RWPE1 (cell line): ENCODE measurements around the gene BTBD19.
"Not testable (repeated sequence)": the region's sequence is repeated elsewhere in the genome, so short reads cannot be mapped to it uniquely, and the experiment has no call there.

ENCODE experiments used
- CTCF ChIA-PET: fragments of 350-600 bp; sonication (Branson Sonifier 250); formaldehyde crosslinking; extraction: SDS; loops from one replicate; lab custom pipeline; 2021; lab: Yijun Ruan, JAX
- POLR2A ChIA-PET: fragments of 400-600 bp; formaldehyde crosslinking; extraction: SDS; loops from one replicate; lab custom pipeline; 2020; ENCODE audit warnings: antibody characterized with exemption; ENCODE audit not compliant: low non-redundant PET; lab: Yijun Ruan, JAX
- DNase-seq: peaks from one replicate; pipeline ENCODE4 v3.0.0; 2012; ENCODE audit warnings: low spot score
- H3K27ac ChIP-seq: fragments of 450-650 bp; 2 replicates; pipeline ENCODE4 v1.5.1; 2017
- CTCF ChIP-seq: fragments of 450-650 bp; conservative IDR thresholded peaks from 2 replicates; pipeline ENCODE4 v1.5.1; 2017; ENCODE audit warnings: low read depth, mild to moderate bottlenecking

Gene BTBD19

GRCh38 chr1:44787506-44787905 lies 20.8 kb upstream of the BTBD19 start:
- ChIA-PET CTCF (no interaction called here), POLR2A (no interaction called here)
- H3K27ac ChIP-seq: peak overlapping the region; percentile 21
- TF ChIP-seq CTCF: no peak
- DNase-seq: no peak

- H3K27ac ChIP-seq: peak within 1 kb of the TSS; percentile 21
- POLR2A ChIA-PET: no interaction called here
- CTCF ChIA-PET: interaction anchor here (0.6 kb wide), 1 partner anchor 57 kb away, joined by 3 read pairs; the partner anchor contains the start of gene RNU5D-1
- no peak for DNase-seq
- no peak for TF ChIP-seq CTCF
These were observed 20.0 kb upstream of the BTBD19 start, which contains the start of gene BEST4 for GRCh38 chr1:44788120-44788860. TSS of gene BEST4 (minus strand) at chr1:44788170. CDS start at chr1:44787705, 465 bp downstream.

- DNase-seq: no peak
- CTCF ChIA-PET: no interaction called here
- no peak for TF ChIP-seq CTCF
- POLR2A ChIA-PET: no interaction called here
- no peak overlapping the region for H3K27ac ChIP-seq
These were observed 17.1 kb upstream of the BTBD19 start for GRCh38 chr1:44790968-44791801.

- TF ChIP-seq CTCF: no peak
- POLR2A ChIA-PET: interaction anchor here (0.5 to 1.5 kb wide), 2 partner anchors 18 to 1816 kb away, joined by 3 to 4 read pairs; partner anchors contain the start of gene RPS8
- CTCF ChIA-PET: interaction anchor here (0.7 to 1.5 kb wide), 3 partner anchors 9 to 219 kb away, joined by 3 to 6 read pairs (median 3); no protein-coding TSS in a partner anchor
- no peak for DNase-seq
- H3K27ac ChIP-seq: peak overlapping the region; percentile 61
These were observed 15.4 kb upstream of the BTBD19 start for GRCh38 chr1:44792736-44793502.

GRCh38 chr1:44797886-44798285 lies 10.4 kb upstream of the BTBD19 start:
- H3K27ac ChIP-seq: peak overlapping the region; percentile 99
- POLR2A ChIA-PET, CTCF ChIA-PET, DNase-seq: not testable (repeated sequence)

GRCh38 chr1:44798481-44799365 lies 9.6 kb upstream of the BTBD19 start:
- TF ChIP-seq CTCF: no peak
- H3K27ac ChIP-seq: peak overlapping the region; percentile 99
- ChIA-PET POLR2A (interaction anchor here (0.7 kb wide), 1 partner anchor 37 kb away, joined by 4 read pairs; no protein-coding TSS in a partner anchor), CTCF (interaction anchor here (0.6 to 0.7 kb wide), 3 partner anchors 52 to 355 kb away, joined by 3 to 9 read pairs (median 4); no protein-coding TSS in a partner anchor)
- no peak for DNase-seq
